Measurements from ENCODE around the gene BPIFA3. TPM values are rescaled to one million over a fixed set of nuclear protein-coding genes. Genes with fewer than 3 reads are reported as not detected.
"Not testable (repeated sequence)": the region's sequence is repeated elsewhere in the genome, so short reads cannot be mapped to it uniquely, and the experiment has no call there.

The BPIFA3 gene
- total RNA-seq (not detected), polyA plus RNA-seq (not detected)

DNA sequence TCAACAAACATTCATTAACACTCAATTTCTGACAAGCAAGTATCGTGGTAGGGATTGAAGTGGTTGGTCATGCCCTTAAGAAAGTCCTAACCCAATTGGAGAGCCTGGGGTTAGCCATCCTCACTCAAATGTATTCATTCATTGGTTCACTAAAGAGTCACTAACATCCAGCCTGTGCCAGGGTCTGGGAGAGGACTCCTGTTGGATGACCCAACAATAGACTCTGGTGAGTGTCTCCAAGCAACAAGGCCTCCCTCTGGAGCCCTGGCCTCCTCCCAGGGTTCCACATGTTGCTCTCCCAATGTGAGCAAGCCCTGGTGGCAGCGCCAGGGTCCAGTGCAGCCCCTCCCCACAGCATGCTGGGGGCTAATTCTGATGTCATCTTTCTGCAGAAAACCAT is at the start of gene BPIFA3:
BPIFA3 (plus strand) TSS at position 301 of the 400 bp plus-strand sequence. CDS start 185 bp downstream, outside the sequence.
- Histone ChIP-seq H3K4me1 (ENCODE audit: insufficient read depth) (no peaks in the 10 kb centered on the region), H3K27ac (ENCODE audit: low read depth) (no peak within 1 kb of the TSS), H3K36me3 (ENCODE audit: insufficient read depth) (no peaks in the 10 kb centered on the region), H3K4me3 (ENCODE audit: low read depth, low read length) (no peak within 1 kb of the TSS)
- DNase-seq (ENCODE audit: extremely low spot score): no peak
- WGBS: 80% methylated on average over 2 of the region's 2 CpGs

DNA sequence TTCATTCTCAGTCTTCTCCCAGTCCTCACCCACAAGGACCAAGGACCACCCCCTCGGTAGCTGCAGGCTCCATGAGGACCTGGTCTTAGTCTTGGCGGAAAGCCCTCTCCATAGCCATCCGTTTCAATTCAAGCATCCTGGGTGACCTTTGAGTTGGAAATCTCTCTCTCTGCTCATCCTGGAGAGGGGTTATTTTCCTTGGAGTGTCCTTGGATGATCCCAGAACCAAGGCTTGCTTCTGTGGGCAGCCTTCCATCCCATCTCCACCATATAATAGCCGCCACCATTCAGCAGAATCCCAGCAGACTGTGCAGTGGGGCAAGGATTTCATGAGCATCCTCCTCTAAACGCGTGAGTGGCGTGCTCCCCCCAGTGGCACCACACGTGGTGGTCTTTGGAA is 49.3 kb upstream of the BPIFA3 start, which contains the start of gene BPIFA2:
BPIFA2 (plus strand) TSS at position 301 of the 400 bp plus-strand sequence. CDS start 987 bp downstream, outside the sequence.
- Histone ChIP-seq H3K4me1 (ENCODE audit: insufficient read depth) (no peaks in the 10 kb centered on the region), H3K36me3 (ENCODE audit: insufficient read depth) (no peaks in the 10 kb centered on the region), H3K27ac (ENCODE audit: low read depth) (no peak within 1 kb of the TSS), H3K4me3 (ENCODE audit: low read depth, low read length) (no peak within 1 kb of the TSS)
- 79% methylated on average over 8 of the region's 8 CpGs for WGBS
- no peak for DNase-seq (ENCODE audit: extremely low spot score)

DNA sequence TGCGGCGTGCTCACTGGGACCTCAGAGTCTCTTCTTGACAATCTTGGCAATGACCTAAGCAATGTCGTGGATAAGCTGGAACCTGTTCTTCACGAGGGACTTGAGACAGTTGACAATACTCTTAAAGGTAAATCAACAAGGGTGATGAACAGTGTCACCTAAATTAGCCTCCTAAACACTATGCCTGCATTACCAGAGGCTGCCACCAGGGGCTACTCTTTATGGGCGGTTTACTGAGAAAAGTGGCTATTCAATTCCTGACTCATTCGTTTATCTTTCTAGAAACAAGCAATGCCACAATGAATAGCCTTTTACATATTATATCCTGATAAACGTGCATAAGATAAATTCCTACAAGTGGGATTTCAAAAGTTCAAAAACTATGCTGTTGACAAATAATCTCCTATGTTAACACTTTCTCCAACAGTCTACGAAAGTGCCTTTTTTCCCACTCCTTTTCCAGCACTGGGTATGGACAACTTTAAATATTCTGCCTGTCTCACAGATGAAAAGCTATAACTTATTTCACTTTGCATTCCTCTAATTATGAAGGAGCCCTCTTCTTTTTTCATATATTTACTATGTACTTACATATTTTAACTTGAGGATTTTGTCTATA is 47.9 kb upstream of the BPIFA3 start:
- Histone ChIP-seq H3K36me3 (ENCODE audit: insufficient read depth) (no peaks in the 10 kb centered on the region), H3K4me1 (ENCODE audit: insufficient read depth) (no peaks in the 10 kb centered on the region), H3K4me3 (ENCODE audit: low read depth, low read length) (no peak overlapping the region), H3K27ac (ENCODE audit: low read depth) (no peak overlapping the region)
- no peak for DNase-seq (ENCODE audit: extremely low spot score)
- 52% methylated on average over 8 of the region's 8 CpGs for WGBS

GRCh38 chr20:33172781-33173180 is 44.4 kb upstream of the BPIFA3 start:
- no peak overlapping the region for H3K4me3 ChIP-seq (ENCODE audit: low read depth, low read length)
- H3K36me3 ChIP-seq (ENCODE audit: insufficient read depth): no peaks in the 10 kb centered on the region
- H3K27ac ChIP-seq (ENCODE audit: low read depth): no peak overlapping the region
- 38% methylated on average over 7 of the region's 7 CpGs for WGBS
- no peak for DNase-seq (ENCODE audit: extremely low spot score)
- no peaks in the 10 kb centered on the region for H3K4me1 ChIP-seq (ENCODE audit: insufficient read depth)

- WGBS: 92% methylated on average over 3 of the region's 3 CpGs
- H3K36me3 ChIP-seq (ENCODE audit: insufficient read depth): no peaks in the 10 kb centered on the region
- H3K27ac ChIP-seq (ENCODE audit: low read depth): no peak overlapping the region
- no peak for DNase-seq (ENCODE audit: extremely low spot score)
- no peaks in the 10 kb centered on the region for H3K4me1 ChIP-seq (ENCODE audit: insufficient read depth)
- no peak overlapping the region for H3K4me3 ChIP-seq (ENCODE audit: low read depth, low read length)
Measured at GRCh38 chr20:33175123-33175522, 42.0 kb upstream of the BPIFA3 start.

- no peak overlapping the region for H3K4me3 ChIP-seq (ENCODE audit: low read depth, low read length)
- no peaks in the 10 kb centered on the region for H3K36me3 ChIP-seq (ENCODE audit: insufficient read depth)
- WGBS: 41% methylated on average over 3 of the region's 3 CpGs
- no peak overlapping the region for H3K27ac ChIP-seq (ENCODE audit: low read depth)
- no peak for DNase-seq (ENCODE audit: extremely low spot score)
- no peaks in the 10 kb centered on the region for H3K4me1 ChIP-seq (ENCODE audit: insufficient read depth)
Measured at GRCh38 chr20:33176101-33176500, 41.1 kb upstream of the BPIFA3 start.

DNA sequence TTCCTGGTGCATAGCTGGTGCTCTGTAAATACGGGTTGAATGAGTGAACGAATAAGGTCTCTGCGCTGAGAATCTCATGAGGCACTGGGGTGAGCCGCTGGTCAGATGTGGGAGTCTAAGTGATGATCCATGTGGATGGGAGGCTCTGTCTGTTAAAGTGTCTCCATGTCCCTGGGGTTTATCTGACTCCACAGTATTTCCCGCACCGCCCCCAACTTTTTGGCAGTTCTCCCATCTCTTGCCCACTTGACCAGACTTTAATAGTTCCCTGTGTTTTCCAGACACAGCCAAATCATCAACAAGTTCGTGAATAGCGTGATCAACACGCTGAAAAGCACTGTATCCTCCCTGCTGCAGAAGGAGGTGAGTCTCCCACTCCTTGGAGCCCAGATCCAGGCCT is 39.3 kb upstream of the BPIFA3 start:
- Histone ChIP-seq H3K27ac (ENCODE audit: low read depth) (no peak overlapping the region), H3K36me3 (ENCODE audit: insufficient read depth) (no peaks in the 10 kb centered on the region), H3K4me3 (ENCODE audit: low read depth, low read length) (no peak overlapping the region), H3K4me1 (ENCODE audit: insufficient read depth) (no peaks in the 10 kb centered on the region)
- no peak for DNase-seq (ENCODE audit: extremely low spot score)
- 71% methylated on average over 9 of the region's 9 CpGs for WGBS

DNA sequence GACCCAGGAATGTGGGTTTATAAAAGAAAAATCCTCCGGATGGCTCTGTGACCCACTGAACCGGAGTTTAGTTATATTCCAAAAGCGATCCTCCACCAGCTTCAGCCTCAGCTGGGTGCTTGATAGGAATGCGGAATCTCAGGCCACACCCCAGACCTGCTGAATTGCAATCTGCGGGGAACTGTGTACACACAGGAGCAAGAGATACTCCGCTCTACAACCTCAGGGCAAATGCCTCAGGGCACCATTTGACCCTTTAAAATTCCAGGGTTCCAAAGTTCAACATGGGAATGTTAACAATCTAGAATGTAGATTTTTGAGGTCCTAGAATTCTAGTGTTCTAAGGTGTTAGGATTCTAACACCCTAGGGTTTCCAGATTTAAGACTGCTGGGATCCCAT is 38.4 kb upstream of the BPIFA3 start:
- WGBS: 71% methylated on average over 6 of the region's 6 CpGs
- Histone ChIP-seq H3K4me1 (ENCODE audit: insufficient read depth) (no peaks in the 10 kb centered on the region), H3K4me3 (ENCODE audit: low read depth, low read length) (no peak overlapping the region), H3K36me3 (ENCODE audit: insufficient read depth) (no peaks in the 10 kb centered on the region), H3K27ac (ENCODE audit: low read depth) (no peak overlapping the region)
- DNase-seq (ENCODE audit: extremely low spot score): no peak

GRCh38 chr20:33180169-33180568 is 37.0 kb upstream of the BPIFA3 start:
- 90% methylated on average over 5 of the region's 5 CpGs for WGBS
- H3K27ac ChIP-seq (ENCODE audit: low read depth): no peak overlapping the region
- H3K36me3 ChIP-seq (ENCODE audit: insufficient read depth): no peaks in the 10 kb centered on the region
- DNase-seq (ENCODE audit: extremely low spot score): no peak
- no peaks in the 10 kb centered on the region for H3K4me1 ChIP-seq (ENCODE audit: insufficient read depth)
- no peak overlapping the region for H3K4me3 ChIP-seq (ENCODE audit: low read depth, low read length)

GRCh38 chr20:33181482-33182093 is 35.6 kb upstream of the BPIFA3 start:
- DNase-seq (ENCODE audit: extremely low spot score): no peak
- no peaks in the 10 kb centered on the region for H3K4me1 ChIP-seq (ENCODE audit: insufficient read depth)

DNA sequence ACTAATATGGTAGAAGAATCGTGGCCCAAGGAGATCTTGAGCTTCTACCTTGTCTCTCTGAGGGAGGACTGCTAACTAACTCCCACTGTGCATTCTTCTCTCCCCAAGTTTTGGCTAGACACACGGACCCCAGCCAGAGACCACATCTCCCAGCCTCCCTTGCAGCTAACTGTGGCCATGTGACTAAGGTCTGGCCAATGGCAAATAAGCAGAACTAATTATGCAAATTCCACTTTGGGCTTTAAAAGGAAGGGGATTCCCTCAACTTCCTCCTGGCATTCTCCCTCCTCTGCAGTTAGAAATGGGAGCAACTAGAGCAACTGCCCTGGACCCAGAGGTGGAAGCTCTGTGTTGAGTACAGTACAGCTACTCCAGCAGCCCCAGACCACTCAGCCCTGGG is 33.8 kb upstream of the BPIFA3 start:
- Histone ChIP-seq H3K4me3 (ENCODE audit: low read depth, low read length) (no peak overlapping the region), H3K4me1 (ENCODE audit: insufficient read depth) (no peaks in the 10 kb centered on the region), H3K27ac (ENCODE audit: low read depth) (no peak overlapping the region), H3K36me3 (ENCODE audit: insufficient read depth) (no peaks in the 10 kb centered on the region)
- 77% methylated on average over 2 of the region's 2 CpGs for WGBS
- no peak for DNase-seq (ENCODE audit: extremely low spot score)

More at GRCh38 chr20:33181482-33182093, 35.6 kb upstream of the BPIFA3 start:
- 48% methylated on average over 1 of the region's 1 CpG for WGBS
- no peak overlapping the region for H3K4me3 ChIP-seq (ENCODE audit: low read depth, low read length)
- H3K36me3 ChIP-seq (ENCODE audit: insufficient read depth): no peaks in the 10 kb centered on the region
- H3K27ac ChIP-seq (ENCODE audit: low read depth): no peak overlapping the region

GRCh38 chr20:33185031-33185590 is 32.0 kb upstream of the BPIFA3 start:
- 84% methylated on average over 40 of the region's 40 CpGs for WGBS
- H3K4me3 ChIP-seq (ENCODE audit: low read depth, low read length); H3K27ac ChIP-seq (ENCODE audit: low read depth); DNase-seq (ENCODE audit: extremely low spot score); H3K36me3 ChIP-seq (ENCODE audit: insufficient read depth); H3K4me1 ChIP-seq (ENCODE audit: insufficient read depth): not testable (repeated sequence)

GRCh38 chr20:33187491-33187890 is 29.7 kb upstream of the BPIFA3 start:
- WGBS: 74% methylated on average over 4 of the region's 4 CpGs
- Histone ChIP-seq H3K27ac (ENCODE audit: low read depth) (no peak overlapping the region), H3K36me3 (ENCODE audit: insufficient read depth) (no peaks in the 10 kb centered on the region), H3K4me1 (ENCODE audit: insufficient read depth) (no peaks in the 10 kb centered on the region), H3K4me3 (ENCODE audit: low read depth, low read length) (no peak overlapping the region)
- DNase-seq (ENCODE audit: extremely low spot score): no peak

DNA sequence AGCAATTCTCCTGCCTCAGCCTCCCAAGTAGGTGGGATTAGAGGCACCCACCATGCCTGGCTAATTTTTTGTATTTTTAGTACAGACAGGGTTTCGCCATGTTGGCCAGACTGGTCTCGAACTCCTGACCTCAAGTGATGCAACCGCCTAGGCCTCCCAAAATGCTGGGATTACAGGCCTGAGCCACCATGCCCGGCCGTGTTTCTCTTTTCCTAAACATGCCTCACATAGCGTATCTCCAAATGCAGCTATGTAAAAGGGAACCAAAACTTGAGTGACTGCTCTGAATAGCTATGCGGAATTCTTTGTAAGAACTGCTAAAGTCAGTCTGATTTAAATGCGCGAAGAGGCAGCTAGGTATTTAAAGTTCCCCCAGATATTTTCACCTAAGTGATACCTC is 28.7 kb upstream of the BPIFA3 start:
- WGBS: 81% methylated on average over 9 of the region's 9 CpGs
- H3K36me3 ChIP-seq (ENCODE audit: insufficient read depth): no peaks in the 10 kb centered on the region
- no peak overlapping the region for H3K27ac ChIP-seq (ENCODE audit: low read depth)
- H3K4me3 ChIP-seq (ENCODE audit: low read depth, low read length): no peak overlapping the region
- DNase-seq (ENCODE audit: extremely low spot score): no peak
- H3K4me1 ChIP-seq (ENCODE audit: insufficient read depth): no peaks in the 10 kb centered on the region

Data from urinary bladder (tissue), 4 donors.